Measurements from ENCODE around the gene DDX20. TPM values are rescaled to one million over a fixed set of nuclear protein-coding genes. Genes with fewer than 3 reads are reported as not detected.

DDX20 gene
- total RNA-seq, 4 donors from 2014 or later: 16.8 to 24.4 (median 21.5) TPM

GRCh38 chr1:111734426-111734825 lies 21.3 kb upstream of the DDX20 start:
- no peak for TF ChIP-seq CTCF (IDR thresholded peaks at IDR 0.05; ENCODE audit: low read depth)

- no peak for TF ChIP-seq CTCF (IDR thresholded peaks at IDR 0.05; ENCODE audit: low read depth)
Measured at GRCh38 chr1:111734856-111735255, 20.8 kb upstream of the DDX20 start.

- TF ChIP-seq CTCF (IDR thresholded peaks at IDR 0.05; ENCODE audit: low read depth): no peak
Measured at GRCh38 chr1:111735321-111735720, 20.4 kb upstream of the DDX20 start.

GRCh38 chr1:111735858-111736544 lies 19.7 kb upstream of the DDX20 start:
- no peak for TF ChIP-seq CTCF (IDR thresholded peaks at IDR 0.05; ENCODE audit: low read depth)

- no peak for TF ChIP-seq CTCF (IDR thresholded peaks at IDR 0.05; ENCODE audit: low read depth)
Measured at GRCh38 chr1:111736548-111737215, 19.0 kb upstream of the DDX20 start.

- no peak for TF ChIP-seq CTCF (IDR thresholded peaks at IDR 0.05; ENCODE audit: low read depth)
Measured at GRCh38 chr1:111737216-111738132, 18.2 kb upstream of the DDX20 start.

GRCh38 chr1:111738133-111738435 lies 17.6 kb upstream of the DDX20 start:
- TF ChIP-seq CTCF (IDR thresholded peaks at IDR 0.05; ENCODE audit: low read depth): no peak

All from subcutaneous adipose tissue (tissue), 4 donors.